ENCODE results near the gene FADS1. TPM values are rescaled to one million over a fixed set of nuclear protein-coding genes. Genes with fewer than 3 reads are reported as not detected.
A peak's percentile ranks its signal among the peaks of the same experiment; 100 is the strongest.

The FADS1 gene
- total and polyA plus RNA-seq, 2 of the 13 experiments (the other 11 are each of a cell fraction or from before 2014, with no cell fraction given) = 91.8 to 108 TPM

DNA sequence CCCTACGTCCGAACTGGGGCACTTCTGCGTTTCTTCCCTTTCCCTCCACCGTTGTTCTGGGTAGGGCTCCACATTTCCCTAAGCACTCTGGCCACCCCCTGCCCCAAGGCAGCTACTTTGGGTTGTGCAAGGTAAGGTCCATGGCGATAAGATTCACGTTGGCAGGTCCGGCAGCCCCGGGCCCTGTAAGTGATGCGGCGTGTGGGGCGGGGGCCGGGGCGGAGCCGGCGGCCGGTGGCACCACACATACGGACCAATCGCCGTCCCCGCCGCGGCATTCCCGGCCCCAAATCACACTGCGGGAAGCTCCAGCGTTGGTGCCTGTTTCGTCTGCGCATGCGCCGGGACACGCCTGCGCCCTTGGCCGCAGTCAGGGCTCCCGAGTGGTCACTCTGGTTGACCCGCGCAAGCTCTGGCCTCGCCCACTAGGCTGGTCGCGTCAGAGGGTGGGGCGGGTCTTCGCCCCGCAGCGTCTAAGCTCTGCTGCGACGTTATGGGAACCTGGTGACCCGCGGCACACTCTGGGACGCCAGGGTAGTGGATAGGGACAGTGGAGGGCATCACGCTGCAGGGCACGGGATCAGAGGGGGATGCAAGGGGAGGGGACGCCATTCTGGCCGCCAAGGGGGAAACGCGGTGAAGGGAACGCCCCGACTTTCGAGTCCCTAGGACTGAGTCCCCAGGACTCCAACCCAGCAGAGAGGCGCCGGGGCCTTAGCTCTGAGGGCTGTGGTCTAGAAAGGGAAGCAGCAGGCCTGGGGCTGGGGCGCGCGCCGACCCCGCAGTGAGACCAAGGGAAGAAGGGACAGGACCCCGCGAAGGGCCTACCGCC lies 1.6 kb downstream of the FADS1 start (continued):
- no peak for TF ChIP-seq KIAA2018 (CRISPR knock-in tag; IDR thresholded peaks at IDR 0.05; ENCODE audit: borderline replicate concordance)
- TF ChIP-seq ATM (IDR thresholded peaks at IDR 0.05; ENCODE audit: borderline replicate concordance) = no peak
- TF ChIP-seq CREM (IDR thresholded peaks at IDR 0.05) = peak; percentile 69
- TF ChIP-seq CREM (CRISPR knock-in tag; IDR thresholded peaks at IDR 0.05) = no peak
- TF ChIP-seq MEF2D (CRISPR knock-in tag; IDR thresholded peaks at IDR 0.05) = peak; percentile 85
- no peak for TF ChIP-seq CHD4 (IDR thresholded peaks at IDR 0.05; ENCODE audit: borderline replicate concordance, low read length)
- no peak; the same call in 1 of the 2 replicates for TF ChIP-seq ZNF232 (CRISPR knock-in tag; IDR thresholded peaks at IDR 0.05; ENCODE audit: borderline replicate concordance)
- TF ChIP-seq ELF1 (CRISPR knock-in tag; IDR thresholded peaks at IDR 0.05) = no peak
- 0 out of 2 replicates have a peak, but pooled peaks have one; percentile 25 for TF ChIP-seq TP53 (CRISPR knock-in tag; conservative IDR thresholded peaks at IDR 0.05)
- TF ChIP-seq RBAK (CRISPR knock-in tag; IDR thresholded peaks at IDR 0.05) = no peak
- no peak for TF ChIP-seq MTA3 (CRISPR knock-in tag; IDR thresholded peaks at IDR 0.05)
- TF ChIP-seq TEAD2 (CRISPR knock-in tag; IDR thresholded peaks at IDR 0.05) = peak; percentile 16; the same call in 1 of the 2 replicates
- TF ChIP-seq ZNF768 (CRISPR knock-in tag; IDR thresholded peaks at IDR 0.05) = 0 out of 2 replicates have a peak, but pooled peaks have one; percentile 10
- no peak for TF ChIP-seq ZNF160 (CRISPR knock-in tag; IDR thresholded peaks at IDR 0.05)
- no peak for TF ChIP-seq ZNF383 (CRISPR knock-in tag; IDR thresholded peaks at IDR 0.05; ENCODE audit: borderline replicate concordance)
- TF ChIP-seq AHR (CRISPR knock-in tag; IDR thresholded peaks at IDR 0.05) = no peak; the same call in 1 of the 2 replicates
- peak; percentile 26 for TF ChIP-seq ZIK1 (CRISPR knock-in tag; IDR thresholded peaks at IDR 0.05; ENCODE audit: borderline replicate concordance, low read depth)
- TF ChIP-seq ZNF550 (CRISPR knock-in tag; IDR thresholded peaks at IDR 0.05; ENCODE audit: borderline replicate concordance) = no peak
- no peak for TF ChIP-seq ZNF652 (CRISPR knock-in tag; IDR thresholded peaks at IDR 0.05; ENCODE audit: borderline replicate concordance, low read depth)
- TF ChIP-seq ASH2L (IDR thresholded peaks at IDR 0.05; ENCODE audit: insufficient read length, low read depth, low read length) = peak; percentile 53
- no peak for TF ChIP-seq SCMH1 (CRISPR knock-in tag; IDR thresholded peaks at IDR 0.05; ENCODE audit: borderline replicate concordance)
- peak; percentile 37 for TF ChIP-seq ISL2 (CRISPR knock-in tag; IDR thresholded peaks at IDR 0.05)

Data from HepG2 (cell line).